Measurements from ENCODE around the gene TUBGCP2.

TUBGCP2 gene

GRCh38 chr10:133307776-133308420 is 774 bp downstream of the TUBGCP2 start:
- Histone ChIP-seq H3K9me3 (ENCODE audit: control insufficient read depth, insufficient read depth, low read depth, low read length) (no peaks in the 10 kb centered on the region), H3K4me1 (ENCODE audit: control insufficient read depth, insufficient read depth, low read length) (no peaks in the 10 kb centered on the region), H3K36me3 (ENCODE audit: control insufficient read depth in 2 of 2, insufficient read depth in 1 of 2, low read length in 2 of 2) (peaks cover 7 to 52% of the 10 kb centered on the region in 2 experiments; a peak in 2 of 3 replicates), H3K4me3 (ENCODE audit: low read depth, low read length) (peak overlapping the region; percentile 95), H3K27ac (ENCODE audit: extremely low read depth, low read depth, low read length) (peak overlapping the region; percentile 88)
- ChIA-PET CTCF (interaction anchor here (0.6 to 2.4 kb wide), 14 partner anchors 9 to 306 kb away, joined by 3 to 7 read pairs (median 4); no protein-coding TSS in a partner anchor), POLR2A (interaction anchor here (1.6 kb wide), 1 partner anchor 22 kb away, joined by 5 read pairs; no protein-coding TSS in a partner anchor)
- TF ChIP-seq ZSCAN30 (tag by site-specific recombination; IDR thresholded peaks at IDR 0.05) = no peak
- no peak; the same call in 1 of the 2 replicates for TF ChIP-seq GLIS1 (tag by site-specific recombination; IDR thresholded peaks at IDR 0.05)
- TF ChIP-seq YY2 (tag by site-specific recombination; IDR thresholded peaks at IDR 0.05) = peak; percentile 75
- TF ChIP-seq ZNF560 (tag by site-specific recombination; IDR thresholded peaks at IDR 0.05; ENCODE audit: borderline replicate concordance) = no peak
- TF ChIP-seq SP2 (tag by site-specific recombination; IDR thresholded peaks at IDR 0.05) = no peak
- peak; percentile 55 for TF ChIP-seq ZXDB (tag by site-specific recombination; IDR thresholded peaks at IDR 0.05)
- peak; percentile 80 for TF ChIP-seq CTCF (tag by site-specific recombination; IDR thresholded peaks at IDR 0.05)
- TF ChIP-seq ZNF2 (tag by site-specific recombination; IDR thresholded peaks at IDR 0.05) = peak; percentile 86
- TF ChIP-seq ZBTB21 (tag by site-specific recombination; IDR thresholded peaks at IDR 0.05) = peak; percentile 47; the same call in 1 of the 2 replicates
- peak; percentile 69; the same call in 1 of the 2 replicates for TF ChIP-seq ZFP37 (tag by site-specific recombination; IDR thresholded peaks at IDR 0.05)
- TF ChIP-seq ZBTB17 (tag by site-specific recombination; IDR thresholded peaks at IDR 0.05) = peak; percentile 43
- 0 out of 2 replicates have a peak, but pooled peaks have one; percentile 29 for TF ChIP-seq ZNF394 (tag by site-specific recombination; IDR thresholded peaks at IDR 0.05; ENCODE audit: borderline replicate concordance)
- TF ChIP-seq ZNF629 (tag by site-specific recombination; IDR thresholded peaks at IDR 0.05) = peak; percentile 81
- TF ChIP-seq ZNF138 (tag by site-specific recombination; IDR thresholded peaks at IDR 0.05; ENCODE audit: borderline replicate concordance) = no peak
- no peak for TF ChIP-seq ZBTB6 (tag by site-specific recombination; IDR thresholded peaks at IDR 0.05)
- no peak for TF ChIP-seq ZBTB10 (tag by site-specific recombination; IDR thresholded peaks at IDR 0.05)
- no peak for TF ChIP-seq ZNF704 (tag by site-specific recombination; IDR thresholded peaks at IDR 0.05)
- peak; percentile 61; the same call in 1 of the 2 replicates for TF ChIP-seq ZNF501 (tag by site-specific recombination; IDR thresholded peaks at IDR 0.05)
- TF ChIP-seq ZNF654 (tag by site-specific recombination; IDR thresholded peaks at IDR 0.05; ENCODE audit: low read depth) = peak; percentile 57
- TF ChIP-seq ZNF830 (tag by site-specific recombination; IDR thresholded peaks at IDR 0.05; ENCODE audit: low read depth) = no peak
- TF ChIP-seq ZNF596 (tag by site-specific recombination; IDR thresholded peaks at IDR 0.05) = no peak
- no peak; the same call in 1 of the 2 replicates for TF ChIP-seq ZFP69B (tag by site-specific recombination; IDR thresholded peaks at IDR 0.05)
- TF ChIP-seq ZNF639 (tag by site-specific recombination; IDR thresholded peaks at IDR 0.05) = 0 out of 2 replicates have a peak, but pooled peaks have one; percentile 28
- no peak for TF ChIP-seq ZNF529 (tag by site-specific recombination; IDR thresholded peaks at IDR 0.05; ENCODE audit: insufficient replicate concordance)
- peak; percentile 25; the same call in 1 of the 2 replicates for TF ChIP-seq SP7 (tag by site-specific recombination; IDR thresholded peaks at IDR 0.05)
- no peak for TF ChIP-seq ZNF701 (tag by site-specific recombination; IDR thresholded peaks at IDR 0.05)
- TF ChIP-seq ZNF350 (tag by site-specific recombination; IDR thresholded peaks at IDR 0.05) = no peak
- TF ChIP-seq PRDM1 (tag by site-specific recombination; IDR thresholded peaks at IDR 0.05) = no peak
- TF ChIP-seq KLF1 (tag by site-specific recombination; IDR thresholded peaks at IDR 0.05) = peak; percentile 44
- TF ChIP-seq ZBTB7A (tag by site-specific recombination; IDR thresholded peaks at IDR 0.05; ENCODE audit: low read depth) = no peak
- TF ChIP-seq TRIM28 (IDR thresholded peaks at IDR 0.05; ENCODE audit: borderline replicate concordance, low read length) = peak; percentile 55; the same call in 1 of the 2 replicates

Data from HEK293 (cell line).